RCC 7860 (cell line): ENCODE measurements around the gene SFMBT2.

Experiments used
- DNase-seq: peaks from one replicate; pipeline ENCODE4 v3.0.0-alpha.2; 2015; ENCODE audit warnings: low spot score
- FAIRE-seq: peaks from 2 replicates; lab custom pipeline; 2012; peaks lifted over from hg19 to GRCh38; lab: Jason Lieb, UNC

The SFMBT2 gene

GRCh38 chr10:7426349-7426748, 15.5 kb upstream of the SFMBT2 start:
- DNase-seq (no peak), FAIRE-seq (no peak)

GRCh38 chr10:7425691-7426090, 14.9 kb upstream of the SFMBT2 start:
- no peak for FAIRE-seq

DNA sequence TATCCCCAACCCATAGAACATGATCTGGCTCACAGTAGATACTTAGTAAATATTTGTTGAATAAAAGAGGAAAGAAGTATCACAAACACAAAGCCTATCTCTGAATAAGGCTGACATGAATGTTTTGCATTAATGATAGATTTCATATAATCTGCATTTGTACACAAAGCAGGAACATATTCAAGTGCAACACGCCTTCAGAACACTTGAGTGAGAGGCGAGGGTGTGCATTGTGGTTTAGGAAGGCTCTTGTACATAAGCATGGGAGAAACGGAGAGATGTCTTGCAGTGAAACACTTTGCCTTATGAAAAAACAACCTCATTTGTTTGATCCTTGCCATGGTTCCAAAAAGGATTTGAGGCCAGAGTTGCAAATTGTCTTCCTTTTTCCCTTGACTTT, 14.1 kb upstream of the SFMBT2 start:
- FAIRE-seq (no peak), DNase-seq (no peak)

More at GRCh38 chr10:7425691-7426090, 14.9 kb upstream of the SFMBT2 start:
- no peak for DNase-seq

- no peak for DNase-seq
- FAIRE-seq, result no peak
These were observed 13.5 kb upstream of the SFMBT2 start for GRCh38 chr10:7424315-7424714.

DNA sequence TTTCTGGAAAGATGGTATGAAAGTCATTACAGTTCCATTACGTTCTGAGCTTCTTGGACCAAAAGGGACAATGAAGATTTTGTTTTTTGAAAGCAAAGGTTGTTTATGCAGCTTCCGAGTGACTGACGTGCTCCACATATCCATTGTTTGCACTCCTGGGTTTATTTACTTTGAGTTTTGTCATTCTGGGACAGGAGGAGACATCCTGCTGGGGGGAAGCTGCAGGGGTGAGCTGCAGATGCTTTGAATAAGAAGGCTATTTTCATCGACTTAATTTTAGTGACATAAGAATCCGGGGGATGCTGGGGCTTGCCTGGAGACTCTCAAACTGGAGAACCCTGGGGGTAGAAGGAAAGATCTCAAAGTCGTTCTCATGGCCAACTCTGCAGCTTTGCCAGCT, 12.7 kb upstream of the SFMBT2 start:
- no peak for FAIRE-seq
- no peak for DNase-seq

DNA sequence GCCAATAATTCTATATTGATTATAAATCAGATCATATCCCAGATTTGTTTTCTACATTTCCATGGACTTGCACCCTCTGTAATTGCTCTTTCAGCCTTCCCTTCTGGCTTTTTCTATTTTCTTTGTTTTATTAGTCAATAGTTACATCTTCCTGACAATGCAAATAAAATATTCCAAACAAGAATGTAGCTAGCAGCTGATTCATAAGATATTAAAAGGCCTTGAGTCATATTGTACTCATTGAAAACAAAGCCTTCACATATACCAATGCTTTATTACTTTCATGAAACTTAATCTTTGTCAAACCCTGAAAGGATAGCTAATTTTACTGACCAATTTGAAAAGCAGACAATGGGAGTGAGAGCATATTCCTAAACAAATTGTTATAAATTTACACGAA, 10.7 kb upstream of the SFMBT2 start:
- FAIRE-seq (no peak), DNase-seq (no peak)

GRCh38 chr10:7419998-7420397, 9.2 kb upstream of the SFMBT2 start:
- DNase-seq, result no peak
- FAIRE-seq, result no peak

DNA sequence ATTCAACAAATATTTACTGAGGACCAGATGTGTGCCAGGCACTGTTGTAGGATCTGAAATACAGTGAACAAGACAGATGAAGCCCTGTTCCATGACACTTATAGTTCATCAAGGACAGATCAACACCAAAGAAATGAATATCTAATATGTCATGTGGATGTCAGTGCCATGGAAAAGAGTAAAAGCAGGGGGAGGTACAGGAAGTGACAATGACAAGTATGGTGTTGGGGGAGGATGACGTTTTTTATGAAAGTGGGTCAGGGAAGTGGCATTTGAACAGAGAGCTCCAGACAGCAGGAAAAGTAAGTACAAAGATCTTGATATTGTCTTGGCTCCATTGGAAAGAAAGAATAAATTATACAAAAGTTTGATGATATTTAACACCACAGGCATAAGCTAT, 7.0 kb upstream of the SFMBT2 start:
- no peak for FAIRE-seq
- DNase-seq, result no peak

DNA sequence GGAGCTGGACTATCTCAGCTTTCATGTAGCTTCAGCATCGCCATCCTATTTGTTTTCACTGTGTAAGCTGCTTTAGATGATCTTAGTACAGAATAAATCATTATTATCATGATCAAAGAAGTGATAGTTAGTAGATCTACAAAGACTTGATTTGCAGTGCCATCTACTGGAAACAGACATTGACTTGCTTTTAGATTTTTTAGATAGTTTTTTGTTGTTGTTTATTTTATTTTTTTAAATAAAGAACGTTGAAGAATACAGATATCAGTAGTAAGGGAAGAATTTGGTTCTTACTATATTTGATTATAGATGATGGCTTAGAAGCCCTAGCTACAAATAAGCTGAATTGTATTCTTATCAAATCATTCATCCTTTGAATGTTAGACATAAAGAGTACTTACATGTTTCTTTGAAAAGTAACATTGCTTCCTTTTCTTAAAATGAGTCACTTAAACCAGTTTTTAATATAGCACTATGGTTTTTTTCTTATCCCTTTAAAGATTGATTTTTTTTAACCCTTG, 6.3 kb upstream of the SFMBT2 start:
- FAIRE-seq (peak; percentile 62), DNase-seq (no peak)

GRCh38 chr10:7414766-7415165, 3.9 kb upstream of the SFMBT2 start:
- FAIRE-seq (no peak), DNase-seq (no peak)

- FAIRE-seq (no peak), DNase-seq (no peak)
These were observed 2.1 kb upstream of the SFMBT2 start for GRCh38 chr10:7412928-7413282.

GRCh38 chr10:7412237-7412927, 1.5 kb upstream of the SFMBT2 start:
- FAIRE-seq, result no peak
- no peak for DNase-seq

DNA sequence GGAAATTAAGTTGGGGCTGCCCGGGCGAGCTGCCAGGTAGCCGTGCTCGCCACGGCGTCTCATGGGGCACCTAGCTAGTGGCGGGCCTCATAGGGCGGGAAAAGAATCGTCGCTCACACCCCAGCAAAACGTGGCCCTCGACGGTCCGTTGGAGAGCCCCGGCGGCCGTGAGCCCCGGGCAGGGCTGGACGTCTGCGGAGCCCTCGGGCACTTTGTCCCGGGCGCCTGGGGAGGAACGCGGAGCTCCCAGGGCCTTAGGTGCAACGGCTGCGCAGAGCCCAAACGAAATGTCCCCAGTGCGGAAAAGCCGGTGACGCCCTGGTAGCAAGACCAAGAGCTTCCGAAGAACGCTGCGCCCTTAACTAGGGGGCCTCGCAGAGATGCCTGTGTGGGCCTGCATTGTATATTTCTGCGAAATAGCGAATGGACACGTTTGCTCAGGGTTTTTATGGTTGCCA, 866 bp upstream of the SFMBT2 start:
- no peak for FAIRE-seq
- no peak for DNase-seq

GRCh38 chr10:7410301-7410861, 453 bp downstream of the SFMBT2 start:
- DNase-seq (no peak), FAIRE-seq (no peak)

DNA sequence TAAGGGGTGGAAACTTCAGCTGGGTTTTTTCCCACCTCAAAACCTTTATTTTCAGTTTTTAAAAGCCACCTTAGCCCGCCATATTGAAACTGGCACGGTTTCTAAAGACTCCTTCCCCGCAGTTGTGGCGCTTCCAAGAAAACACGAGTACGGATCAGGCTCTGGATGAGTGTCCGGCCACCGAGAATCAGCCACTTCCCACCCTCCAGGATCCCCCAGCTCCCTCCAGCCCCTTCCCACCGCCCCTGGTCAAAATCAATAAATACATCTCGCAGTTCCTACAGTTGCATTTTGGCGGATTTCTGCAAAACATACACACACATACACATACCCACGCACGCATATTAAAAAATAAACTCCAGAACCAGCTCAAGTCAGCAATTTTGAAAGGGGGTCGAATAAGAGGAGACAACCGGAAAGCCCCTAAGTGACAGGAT, 1.1 kb downstream of the SFMBT2 start:
- no peak for FAIRE-seq
- no peak for DNase-seq

DNA sequence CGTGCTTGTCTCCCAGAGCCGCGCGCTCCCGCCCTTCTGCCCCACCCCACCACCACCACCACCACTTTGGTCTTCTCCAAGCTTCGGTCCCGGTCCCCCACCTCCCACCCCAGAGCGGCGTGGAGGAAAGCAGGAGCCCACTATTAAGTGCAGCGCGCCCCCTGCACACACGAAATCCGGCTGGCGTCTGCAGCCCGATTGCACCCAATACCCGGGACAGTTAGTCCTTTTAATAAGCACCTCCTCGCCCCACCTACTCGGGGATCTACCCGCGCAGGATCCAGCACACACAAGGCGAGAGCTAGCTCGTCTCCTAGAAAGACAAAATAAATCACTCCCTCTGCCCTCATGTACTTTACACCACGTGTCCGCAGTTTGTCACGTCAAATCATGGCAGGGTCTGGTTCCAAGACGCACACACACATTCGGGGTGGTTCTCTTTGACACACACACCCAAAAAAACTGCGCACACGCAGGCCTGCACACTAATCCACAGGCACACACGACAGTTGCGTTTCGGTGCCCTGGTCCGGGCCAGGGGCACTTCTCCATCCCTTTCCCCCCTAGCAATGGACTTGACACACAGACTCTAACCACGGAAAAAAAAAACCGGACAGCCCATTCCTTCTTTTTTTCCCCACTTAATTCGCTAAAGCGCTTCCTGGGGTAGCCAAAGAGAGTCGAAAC, 1.6 kb downstream of the SFMBT2 start:
- no peak for FAIRE-seq

DNA sequence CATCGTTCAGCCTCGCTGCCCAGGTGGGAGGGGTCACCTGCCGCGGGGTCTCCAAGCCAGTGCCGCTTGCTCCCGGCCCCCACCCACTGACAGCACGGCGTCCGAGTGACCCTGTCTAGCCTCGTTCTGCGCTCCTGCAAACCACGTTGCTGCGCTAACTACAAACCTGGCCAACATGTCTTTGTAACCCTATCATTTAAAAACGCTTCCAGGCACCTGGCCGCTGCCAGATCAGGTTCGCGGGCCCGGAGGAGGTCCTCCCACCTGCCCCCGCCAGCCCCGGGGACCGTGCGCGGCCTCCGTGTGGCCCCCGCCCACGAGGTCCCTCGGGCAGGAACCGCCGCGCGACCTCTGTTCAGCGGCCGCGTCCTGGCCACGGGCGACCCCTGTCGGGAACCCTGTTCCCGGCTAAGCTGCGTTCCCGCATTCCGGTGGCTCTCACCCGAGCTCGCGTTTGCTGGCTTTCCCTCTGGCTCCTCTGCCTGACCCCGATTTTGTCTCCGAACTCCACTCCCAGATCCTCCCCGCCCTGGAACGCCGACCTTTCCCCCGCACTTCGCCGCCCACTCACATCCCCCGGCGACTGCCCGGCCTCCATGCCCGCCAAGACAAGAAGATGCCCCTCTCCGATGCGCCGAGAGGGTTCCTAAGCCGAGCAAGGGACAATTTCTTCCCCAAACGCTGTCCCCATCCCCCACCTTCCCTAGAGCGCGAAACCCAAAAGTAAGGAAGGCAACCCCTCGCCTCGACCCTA, 2.4 kb downstream of the SFMBT2 start:
- FAIRE-seq (no peak), DNase-seq (no peak)

More for the DNA sequence above, 1.6 kb downstream of the SFMBT2 start:
- DNase-seq, result no peak

GRCh38 chr10:7407368-7408290, 3.2 kb downstream of the SFMBT2 start:
- FAIRE-seq (no peak), DNase-seq (no peak)

- FAIRE-seq (no peak), DNase-seq (no peak)
These were observed 4.0 kb downstream of the SFMBT2 start for GRCh38 chr10:7406712-7407333.

GRCh38 chr10:7405637-7406036, 5.2 kb downstream of the SFMBT2 start:
- DNase-seq (no peak), FAIRE-seq (no peak)
